ENCODE data around the gene MALRD1. TPM values are rescaled to one million over a fixed set of nuclear protein-coding genes. Genes with fewer than 3 reads are reported as not detected.

The MALRD1 gene
- total RNA-seq, 4 donors from 2014 or later = 0.75 to 2.4 (median 0.82) TPM; not detected in 1

GRCh38 chr10:19468413-19468812, 419.8 kb downstream of the MALRD1 start:
- in situ Hi-C loops (cut with MboI; ENCODE audit: low pct_ligation_motif_present in 1 of 4, low pct_unique_long_range_greater_than_20kb in 1 of 4, low sequenced_read_pairs in 3 of 4) (no loop called here), intact Hi-C loops (cut with DNase I; ENCODE audit: low total_unique reads) (no loop called here)
- H3K27me3 ChIP-seq = no peaks in the 10 kb centered on the region
- H3K9me3 ChIP-seq = no peaks in the 10 kb centered on the region
- H3K4me1 ChIP-seq = no peaks in the 10 kb centered on the region
- H3K27ac ChIP-seq = no peak overlapping the region
- 36 to 56% methylated on average over 1 of the region's 1 CpG for whole genome bisulfite sequencing, 2 donors (ENCODE audit: low coverage in 1 of 2)
- no peak overlapping the region for H3K4me3 ChIP-seq
- TF ChIP-seq POLR2AphosphoS5 (IDR thresholded peaks at IDR 0.05) = no peak
- no peak for DNase-seq
- no peaks in the 10 kb centered on the region for H3K36me3 ChIP-seq

- Histone ChIP-seq H3K4me3 (no peak overlapping the region), H3K36me3 (no peaks in the 10 kb centered on the region), H3K9me3 (no peaks in the 10 kb centered on the region), H3K4me1 (no peaks in the 10 kb centered on the region), H3K27me3 (no peaks in the 10 kb centered on the region), H3K27ac (no peak overlapping the region)
- DNase-seq = no peak
- in situ Hi-C loops (cut with MboI; ENCODE audit: low pct_ligation_motif_present in 1 of 4, low pct_unique_long_range_greater_than_20kb in 1 of 4, low sequenced_read_pairs in 3 of 4) (no loop called here), intact Hi-C loops (cut with DNase I; ENCODE audit: low total_unique reads) (no loop called here)
- no peak for TF ChIP-seq POLR2AphosphoS5 (IDR thresholded peaks at IDR 0.05)
- TF ChIP-seq POLR2A (IDR thresholded peaks at IDR 0.05) = no peak
- TF ChIP-seq CTCF (IDR thresholded peaks at IDR 0.05) = no peak
- no peak for TF ChIP-seq EP300 (IDR thresholded peaks at IDR 0.05; ENCODE audit: low read depth)
- 0% methylated on average over 1 of the region's 1 CpG for WGBS, 2 donors (ENCODE audit: low coverage in 1 of 2)
Measured at GRCh38 chr10:19469521-19469920, 420.9 kb downstream of the MALRD1 start.

GRCh38 chr10:19479854-19480253, 431.3 kb downstream of the MALRD1 start:
- intact Hi-C loops (cut with DNase I; ENCODE audit: low total_unique reads) = no loop called here
- H3K4me3 ChIP-seq = no peak overlapping the region
- no peaks in the 10 kb centered on the region for H3K9me3 ChIP-seq
- H3K27ac ChIP-seq = no peak overlapping the region
- H3K27me3 ChIP-seq = no peaks in the 10 kb centered on the region
- no peak for TF ChIP-seq EP300 (IDR thresholded peaks at IDR 0.05; ENCODE audit: low read depth)
- no peak for TF ChIP-seq POLR2A (IDR thresholded peaks at IDR 0.05)
- no peak for TF ChIP-seq POLR2AphosphoS5 (IDR thresholded peaks at IDR 0.05)
- no peak for TF ChIP-seq CTCF (IDR thresholded peaks at IDR 0.05)
- no peaks in the 10 kb centered on the region for H3K36me3 ChIP-seq
- no peaks in the 10 kb centered on the region for H3K4me1 ChIP-seq
- no peak for DNase-seq
- in situ Hi-C loops (cut with MboI; ENCODE audit: low pct_ligation_motif_present in 1 of 4, low pct_unique_long_range_greater_than_20kb in 1 of 4, low sequenced_read_pairs in 3 of 4) = no loop called here
- 82% methylated on average over 4 of the region's 4 CpGs; no CpG with 5 or more reads in 1 of the 2 donors for WGBS, 2 donors (ENCODE audit: low coverage in 1 of 2)

- no peaks in the 10 kb centered on the region for H3K9me3 ChIP-seq
- H3K27ac ChIP-seq = no peak overlapping the region
- no peaks in the 10 kb centered on the region for H3K4me1 ChIP-seq
- 60 to 65% methylated on average over 3 of the region's 3 CpGs for WGBS, 2 donors (ENCODE audit: low coverage in 1 of 2)
- in situ Hi-C loops (cut with MboI; ENCODE audit: low pct_ligation_motif_present in 1 of 4, low pct_unique_long_range_greater_than_20kb in 1 of 4, low sequenced_read_pairs in 3 of 4) (no loop called here), intact Hi-C loops (cut with DNase I; ENCODE audit: low total_unique reads) (no loop called here)
- TF ChIP-seq CTCF (IDR thresholded peaks at IDR 0.05) (no peak), POLR2AphosphoS5 (IDR thresholded peaks at IDR 0.05) (no peak), EP300 (IDR thresholded peaks at IDR 0.05; ENCODE audit: low read depth) (no peak), POLR2A (IDR thresholded peaks at IDR 0.05) (no peak)
- H3K27me3 ChIP-seq = no peaks in the 10 kb centered on the region
- no peaks in the 10 kb centered on the region for H3K36me3 ChIP-seq
- no peak overlapping the region for H3K4me3 ChIP-seq
- no peak for DNase-seq
Measured at GRCh38 chr10:19480353-19480752, 431.8 kb downstream of the MALRD1 start.

- 39 to 55% methylated on average over 2 of the region's 2 CpGs for WGBS, 2 donors (ENCODE audit: low coverage in 1 of 2)
- H3K9me3 ChIP-seq = no peaks in the 10 kb centered on the region
- TF ChIP-seq CTCF (IDR thresholded peaks at IDR 0.05) (no peak), POLR2AphosphoS5 (IDR thresholded peaks at IDR 0.05) (no peak), EP300 (IDR thresholded peaks at IDR 0.05; ENCODE audit: low read depth) (no peak)
Measured at GRCh38 chr10:19483421-19483820, 434.8 kb downstream of the MALRD1 start.

More at GRCh38 chr10:19483421-19483820, 434.8 kb downstream of the MALRD1 start:
- in situ Hi-C loops (cut with MboI; ENCODE audit: low pct_ligation_motif_present in 1 of 4, low pct_unique_long_range_greater_than_20kb in 1 of 4, low sequenced_read_pairs in 3 of 4) (no loop called here), intact Hi-C loops (cut with DNase I; ENCODE audit: low total_unique reads) (no loop called here)
- Histone ChIP-seq H3K27me3 (no peaks in the 10 kb centered on the region), H3K4me3 (no peak overlapping the region), H3K36me3 (no peaks in the 10 kb centered on the region), H3K4me1 (no peaks in the 10 kb centered on the region), H3K27ac (no peak overlapping the region)
- no peak for DNase-seq
